A673 (cell line): ENCODE results near the gene NSD1.

ENCODE experiments used
- EZH2 ChIP-seq: fragments of 200-600 bp; sonication (generic); IDR thresholded peaks from 2 replicates; pipeline ENCODE4 v1.6.1; 2017; ENCODE audit warnings: borderline replicate concordance, low read depth, mild to moderate bottlenecking, mixed read lengths, antibody characterized with exemption, low read length; ENCODE audit not compliant: poor library complexity, severe bottlenecking
- TF ChIP-seq, protein P1 (sequence below): fragments of 300-800, 200-600 bp; sonication (generic); conservative IDR thresholded peaks from 2 replicates; pipeline ENCODE4 v1.5.1; 2017; ENCODE audit warnings: low read depth, mild to moderate bottlenecking, antibody characterized with exemption, low read length, moderate library complexity, mixed read lengths

DNA sequence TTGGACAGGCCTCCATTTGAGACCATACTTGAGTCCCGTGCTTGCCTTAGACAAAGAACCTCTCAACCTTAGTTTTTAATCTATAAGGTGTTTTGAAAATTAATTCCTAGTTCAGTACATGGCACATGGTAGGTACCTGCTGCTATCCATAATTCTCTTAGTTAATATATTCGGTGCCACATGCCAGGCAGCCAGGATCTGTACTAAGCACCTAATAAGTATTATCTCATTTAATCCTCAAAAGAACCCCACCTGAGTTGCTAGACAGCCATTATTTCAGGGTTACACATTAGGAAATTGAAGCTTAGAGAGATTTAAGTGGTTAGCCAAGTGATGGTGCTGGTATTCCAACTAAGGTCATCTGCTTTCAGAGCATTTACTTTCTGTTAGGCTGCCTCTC is 29.9 kb downstream of the NSD1 start:
- TF ChIP-seq, protein P1, sequence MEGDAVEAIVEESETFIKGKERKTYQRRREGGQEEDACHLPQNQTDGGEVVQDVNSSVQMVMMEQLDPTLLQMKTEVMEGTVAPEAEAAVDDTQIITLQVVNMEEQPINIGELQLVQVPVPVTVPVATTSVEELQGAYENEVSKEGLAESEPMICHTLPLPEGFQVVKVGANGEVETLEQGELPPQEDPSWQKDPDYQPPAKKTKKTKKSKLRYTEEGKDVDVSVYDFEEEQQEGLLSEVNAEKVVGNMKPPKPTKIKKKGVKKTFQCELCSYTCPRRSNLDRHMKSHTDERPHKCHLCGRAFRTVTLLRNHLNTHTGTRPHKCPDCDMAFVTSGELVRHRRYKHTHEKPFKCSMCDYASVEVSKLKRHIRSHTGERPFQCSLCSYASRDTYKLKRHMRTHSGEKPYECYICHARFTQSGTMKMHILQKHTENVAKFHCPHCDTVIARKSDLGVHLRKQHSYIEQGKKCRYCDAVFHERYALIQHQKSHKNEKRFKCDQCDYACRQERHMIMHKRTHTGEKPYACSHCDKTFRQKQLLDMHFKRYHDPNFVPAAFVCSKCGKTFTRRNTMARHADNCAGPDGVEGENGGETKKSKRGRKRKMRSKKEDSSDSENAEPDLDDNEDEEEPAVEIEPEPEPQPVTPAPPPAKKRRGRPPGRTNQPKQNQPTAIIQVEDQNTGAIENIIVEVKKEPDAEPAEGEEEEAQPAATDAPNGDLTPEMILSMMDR: no peak
- TF ChIP-seq EZH2: no peak
